Peyer's patch (tissue), 4 donors: ENCODE results near the gene CHID1. TPM values are rescaled to one million over a fixed set of nuclear protein-coding genes. Genes with fewer than 3 reads are reported as not detected.

ENCODE experiments used
- DNase-seq, 3 donors: peaks; one replicate each; pipeline ENCODE4 v3.0.0-alpha.2; 2017 to 2019
- H3K27ac ChIP-seq, 4 donors: fragments of 200-600 bp; sonication (generic); one replicate each; pipeline ENCODE4 v1.5.1; 2016 to 2019
- H3K27me3 ChIP-seq, 2 donors: fragments of 200-600 bp; sonication (generic); one replicate each; pipeline ENCODE4 v1.5.1; 2019
- H3K36me3 ChIP-seq, 3 donors: fragments of 200-600 bp; sonication (generic); one replicate each; pipeline ENCODE4 v1.5.1; 2016 to 2019
- H3K4me1 ChIP-seq, 4 donors: fragments of 200-600 bp; sonication (generic); one replicate each; pipeline ENCODE4 v1.5.1; 2016 to 2019
- H3K4me3 ChIP-seq, 4 donors: fragments of 200-600 bp; sonication (generic); 1 replicate in 3 of 4; 2 replicates in 1 of 4; pipeline ENCODE4 v1.5.1; 2016 to 2019; ENCODE audit warnings: mild to moderate bottlenecking in 1 of 4
- H3K9me3 ChIP-seq, 4 donors: fragments of 200-600 bp; sonication (generic); one replicate each; pipeline ENCODE4 v1.5.1; 2016 to 2019; ENCODE audit warnings: mild to moderate bottlenecking in 1 of 4
- POLR2A ChIP-seq, 2 donors: fragments of 450-650 bp; IDR thresholded peaks; one replicate each; pipeline ENCODE4 v1.5.1; 2017; ENCODE audit warnings: antibody characterized with exemption in 2 of 2, mild to moderate bottlenecking in 2 of 2, moderate library complexity in 2 of 2
- total RNA-seq, 4 donors: library from RNA; depleted of rRNA; stranded (reverse); fragments of >200 nt; gene quantifications; one replicate each; pipeline ENCODE4 v1.1.0, GENCODE V29; 2016
- TF ChIP-seq, protein P1 (sequence below), 6 experiments: fragments of 450-650 bp in 4 of 6; fragments of 200-600 bp in 2 of 6; sonication (generic) in 1 of 6; IDR thresholded peaks; one replicate each; pipeline ENCODE4 v1.5.1; 2017 to 2019; ENCODE audit warnings: antibody characterized with exemption in 6 of 6, mild to moderate bottlenecking in 3 of 6, moderate library complexity in 1 of 6

Gene CHID1
- total RNA-seq, 4 donors from 2014 or later, result 50.6 to 72.6 (median 57.2) TPM

DNA sequence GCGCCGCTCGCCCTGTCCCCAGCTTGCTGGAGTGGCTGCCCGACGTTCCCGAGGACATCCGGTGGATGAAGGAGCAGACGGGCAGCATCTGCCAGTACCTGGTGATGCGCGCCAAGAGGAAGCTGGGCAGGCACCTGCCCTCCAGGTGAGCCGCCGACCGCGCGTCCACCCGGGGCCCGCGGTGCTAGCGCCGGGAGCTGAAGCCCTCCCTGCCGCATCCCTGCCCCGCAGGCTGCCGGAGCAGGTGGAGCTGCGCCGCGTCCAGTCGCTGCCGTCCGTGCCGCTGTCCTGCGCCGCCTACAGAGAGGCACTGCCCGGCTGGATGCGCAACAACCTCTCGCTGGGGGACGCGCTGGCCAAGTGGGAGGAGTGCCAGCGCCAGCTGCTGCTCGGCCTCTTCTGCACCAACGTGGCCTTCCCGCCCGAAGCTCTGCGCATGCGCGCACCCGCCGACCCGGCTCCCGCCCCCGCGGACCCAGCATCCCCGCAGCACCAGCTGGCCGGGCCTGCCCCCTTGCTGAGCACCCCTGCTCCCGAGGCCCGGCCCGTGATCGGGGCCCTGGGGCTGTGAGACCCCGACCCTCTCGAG is 86.2 kb downstream of the CHID1 start:
- Histone ChIP-seq H3K9me3 (no peaks in the 10 kb centered on the region), H3K36me3 (peaks cover 0 to 38% (median 0%) of the 10 kb centered on the region in 3 donors), H3K27me3 (peaks cover 0 to 8% of the 10 kb centered on the region in 2 donors), H3K4me1 (peaks cover 19 to 68% (median 35%) of the 10 kb centered on the region in 4 donors), H3K27ac (peak overlapping the region in 1 of 4 donors; percentile 81), H3K4me3 (no peak overlapping the region)
- no peak for DNase-seq
- no peak for TF ChIP-seq POLR2A (IDR thresholded peaks at IDR 0.05)
- TF ChIP-seq, protein P1, sequence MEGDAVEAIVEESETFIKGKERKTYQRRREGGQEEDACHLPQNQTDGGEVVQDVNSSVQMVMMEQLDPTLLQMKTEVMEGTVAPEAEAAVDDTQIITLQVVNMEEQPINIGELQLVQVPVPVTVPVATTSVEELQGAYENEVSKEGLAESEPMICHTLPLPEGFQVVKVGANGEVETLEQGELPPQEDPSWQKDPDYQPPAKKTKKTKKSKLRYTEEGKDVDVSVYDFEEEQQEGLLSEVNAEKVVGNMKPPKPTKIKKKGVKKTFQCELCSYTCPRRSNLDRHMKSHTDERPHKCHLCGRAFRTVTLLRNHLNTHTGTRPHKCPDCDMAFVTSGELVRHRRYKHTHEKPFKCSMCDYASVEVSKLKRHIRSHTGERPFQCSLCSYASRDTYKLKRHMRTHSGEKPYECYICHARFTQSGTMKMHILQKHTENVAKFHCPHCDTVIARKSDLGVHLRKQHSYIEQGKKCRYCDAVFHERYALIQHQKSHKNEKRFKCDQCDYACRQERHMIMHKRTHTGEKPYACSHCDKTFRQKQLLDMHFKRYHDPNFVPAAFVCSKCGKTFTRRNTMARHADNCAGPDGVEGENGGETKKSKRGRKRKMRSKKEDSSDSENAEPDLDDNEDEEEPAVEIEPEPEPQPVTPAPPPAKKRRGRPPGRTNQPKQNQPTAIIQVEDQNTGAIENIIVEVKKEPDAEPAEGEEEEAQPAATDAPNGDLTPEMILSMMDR (IDR thresholded peaks at IDR 0.05), result no peak

DNA sequence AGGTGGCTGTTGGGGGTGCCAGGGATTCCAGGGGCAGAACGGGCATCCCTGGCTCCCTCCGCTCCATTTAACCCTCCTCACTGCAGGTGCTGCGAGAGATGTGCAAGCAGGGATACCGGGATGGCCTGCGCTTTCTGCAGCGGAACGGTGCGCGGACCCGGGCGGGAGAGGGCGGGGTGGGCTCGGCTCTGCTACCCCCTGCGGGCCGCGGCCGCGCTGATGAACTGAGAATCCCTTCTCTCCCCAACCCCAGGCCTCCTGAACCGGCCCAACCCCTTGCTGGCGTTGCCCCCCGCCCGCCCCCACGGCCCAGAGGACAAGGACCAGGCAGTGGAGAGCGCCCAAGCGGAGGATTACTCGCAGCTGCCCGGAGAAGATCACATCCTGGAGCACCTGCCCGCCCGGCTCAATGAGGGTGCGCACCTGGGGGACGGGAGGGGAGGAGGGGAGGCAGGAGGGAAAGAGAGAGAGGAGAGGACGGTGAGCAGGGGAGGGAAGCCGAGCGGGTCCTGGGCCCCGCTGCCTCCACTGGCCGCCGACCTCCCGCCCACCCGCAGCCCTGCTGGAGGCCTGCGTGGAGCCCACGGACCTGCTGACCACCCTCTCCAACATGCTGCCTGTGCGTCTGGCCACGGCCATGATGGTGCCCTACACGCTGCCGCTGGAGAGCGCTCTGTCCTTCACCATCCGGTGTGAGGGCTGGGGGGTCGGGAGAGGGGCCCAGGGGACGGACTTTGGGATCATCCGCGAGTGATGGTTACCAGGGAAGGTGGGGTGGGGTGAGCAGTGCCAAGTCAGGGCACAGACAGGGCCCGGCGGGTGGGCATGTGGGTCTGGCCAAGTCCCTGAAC is 86.9 kb downstream of the CHID1 start:
- Histone ChIP-seq H3K9me3 (no peaks in the 10 kb centered on the region), H3K36me3 (peaks cover 0 to 38% (median 0%) of the 10 kb centered on the region in 3 donors), H3K4me3 (no peak overlapping the region), H3K4me1 (peaks cover 16 to 65% (median 32%) of the 10 kb centered on the region in 4 donors), H3K27me3 (peaks cover 0 to 3% of the 10 kb centered on the region in 2 donors), H3K27ac (no peak overlapping the region)
- TF ChIP-seq, protein P1 (IDR thresholded peaks at IDR 0.05), result no peak
- no peak for TF ChIP-seq POLR2A (IDR thresholded peaks at IDR 0.05)
- DNase-seq, result no peak

DNA sequence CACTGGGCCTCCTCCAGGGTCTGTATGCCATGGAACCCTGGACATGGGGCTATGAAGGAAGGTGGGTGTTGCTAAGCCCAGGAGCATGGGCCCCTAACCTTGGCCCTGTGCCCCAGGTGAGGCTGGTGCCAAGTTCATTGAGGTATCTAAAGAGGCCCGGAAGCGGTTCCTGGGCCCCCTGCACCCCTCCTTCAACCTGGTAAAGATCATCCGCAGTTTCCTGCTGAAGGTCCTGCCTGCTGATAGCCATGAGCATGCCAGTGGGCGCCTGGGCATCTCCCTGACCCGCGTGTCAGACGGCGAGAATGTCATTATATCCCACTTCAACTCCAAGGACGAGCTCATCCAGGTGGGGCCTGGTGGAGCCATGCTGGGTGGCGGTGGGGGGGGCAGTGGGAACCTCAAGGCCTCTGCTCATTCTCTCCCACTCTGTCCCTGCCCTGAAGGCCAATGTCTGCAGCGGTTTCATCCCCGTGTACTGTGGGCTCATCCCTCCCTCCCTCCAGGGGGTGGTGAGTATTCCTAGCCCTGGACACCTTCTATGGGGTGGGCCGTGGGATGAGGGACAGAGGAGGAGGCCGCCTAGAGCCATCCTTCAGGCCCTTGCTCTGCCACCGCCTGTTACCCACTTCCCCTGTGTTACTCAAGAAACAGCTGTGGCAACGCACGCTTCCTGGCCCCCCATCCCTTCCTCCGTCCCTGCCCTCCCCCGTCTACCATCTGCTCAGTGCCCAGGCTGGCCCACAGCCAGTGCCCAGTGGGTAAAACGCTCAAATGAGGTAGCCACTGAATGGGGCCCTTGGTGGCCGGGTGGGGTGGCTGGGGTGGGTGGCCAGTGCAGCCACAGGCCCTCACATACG is 88.9 kb downstream of the CHID1 start:
- TF ChIP-seq, protein P1 (IDR thresholded peaks at IDR 0.05), result no peak
- no peak for TF ChIP-seq POLR2A (IDR thresholded peaks at IDR 0.05)
- peak overlapping the region in 2 of 4 donors; percentile 75 to 78 for H3K4me3 ChIP-seq
- no peak for DNase-seq
- peak overlapping the region in 3 of 4 donors; percentile 96 to 98 (median 97) for H3K27ac ChIP-seq
- no peaks in the 10 kb centered on the region for H3K9me3 ChIP-seq
- H3K4me1 ChIP-seq, result peaks cover 12 to 48% (median 22%) of the 10 kb centered on the region in 4 donors
- H3K27me3 ChIP-seq, result no peaks in the 10 kb centered on the region
- peaks cover 0 to 38% (median 0%) of the 10 kb centered on the region in 3 donors for H3K36me3 ChIP-seq

DNA sequence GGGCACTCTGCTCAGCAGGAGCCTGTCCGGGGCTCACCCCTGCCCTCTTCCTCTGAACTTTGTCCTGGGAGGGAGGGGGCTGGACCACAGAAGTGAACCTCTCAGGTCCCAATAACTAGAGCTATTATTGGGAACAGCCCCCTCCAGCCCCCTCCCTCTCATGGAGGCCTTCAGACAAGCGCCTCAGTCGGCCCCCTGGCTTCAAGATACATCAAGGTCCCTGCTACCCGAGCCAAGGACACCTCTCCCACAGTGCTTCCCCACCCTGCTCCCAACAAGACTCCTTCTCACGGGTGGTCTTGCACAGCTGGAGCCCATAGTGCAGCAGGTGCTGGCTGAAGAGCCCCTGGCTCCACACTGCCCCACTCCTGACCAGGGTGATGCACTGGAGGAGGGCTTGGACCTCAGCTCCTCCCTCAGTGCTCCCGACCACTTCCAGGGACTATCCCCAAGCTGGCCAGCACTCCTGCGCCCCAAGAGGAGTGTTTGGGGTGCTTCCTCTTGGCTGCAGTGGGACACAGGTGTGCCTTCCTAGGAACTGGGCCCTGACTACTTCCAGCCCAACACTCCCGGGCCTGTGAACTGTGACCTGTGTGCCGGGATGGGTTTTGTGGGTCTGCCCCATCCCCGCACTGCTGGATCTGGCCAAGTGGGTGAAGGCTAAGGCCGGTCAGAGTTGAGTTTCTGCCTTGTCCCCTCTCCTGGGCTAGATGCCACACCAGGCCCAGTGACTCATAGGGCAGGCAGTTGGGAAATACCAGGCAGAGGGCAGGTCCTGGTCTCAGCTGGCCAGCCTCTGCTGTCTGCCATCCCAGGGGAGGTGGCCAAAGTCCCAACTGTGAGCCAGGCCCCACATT is 89.7 kb downstream of the CHID1 start:
- Histone ChIP-seq H3K36me3 (peaks cover 0 to 38% (median 0%) of the 10 kb centered on the region in 3 donors), H3K9me3 (no peaks in the 10 kb centered on the region), H3K27me3 (no peaks in the 10 kb centered on the region), H3K4me1 (peaks cover 7 to 39% (median 18%) of the 10 kb centered on the region in 4 donors), H3K4me3 (peak overlapping the region; percentile 75 to 97 (median 80)), H3K27ac (peak overlapping the region; percentile 96 to 98 (median 96))
- DNase-seq, result peak in 2 of 3 donors; percentile 86 to 88
- TF ChIP-seq, protein P1 (IDR thresholded peaks at IDR 0.05), result peak in 2 of 6 experiments; percentile 7 to 14
- TF ChIP-seq POLR2A (IDR thresholded peaks at IDR 0.05), result peak; percentile 56 to 57
